Adrenal gland (tissue), 5 donors: ENCODE data around the gene GPR78.

Source experiments
- CTCF ChIP-seq, 6 experiments: fragments of 450-650 bp in 4 of 6; fragments of 200-600 bp in 2 of 6; sonication (generic) in 1 of 6; IDR thresholded peaks; 1 replicate in 5 of 6; 2 replicates in 1 of 6; pipeline versions ENCODE4 v1.5.1 to v1.8.0; 2016 to 2021; ENCODE audit warnings: antibody characterized with exemption in 6 of 6, mild to moderate bottlenecking in 2 of 6, moderate library complexity in 1 of 6
- POLR2A ChIP-seq, 2 donors: fragments of 450-650 bp; IDR thresholded peaks; one replicate each; pipeline ENCODE4 v1.6.1; 2017; ENCODE audit warnings: antibody characterized with exemption in 2 of 2, mild to moderate bottlenecking in 2 of 2, moderate library complexity in 1 of 2
- donor health status: DM: no; HTN: no; CAD: no.

- TF ChIP-seq POLR2A (IDR thresholded peaks at IDR 0.05), result no peak
- TF ChIP-seq CTCF (IDR thresholded peaks at IDR 0.05), result no peak
These were observed 15.3 kb downstream of the GPR78 start for GRCh38 chr4:8595237-8596087.
